GM19397 (cell line): ENCODE results near the gene OR10AD1.
"Not testable (repeated sequence)": the region's sequence is repeated elsewhere in the genome, so short reads cannot be mapped to it uniquely, and the experiment has no call there.

Experiments
- ATAC-seq: cut with Tn5 transposase; IDR thresholded peaks from one replicate; pipeline ENCODE4 v1.9.1; 2021; ENCODE audit warnings: mild to moderate bottlenecking, moderate library complexity; ENCODE audit not compliant: unreplicated experiment

The OR10AD1 gene, protein sequence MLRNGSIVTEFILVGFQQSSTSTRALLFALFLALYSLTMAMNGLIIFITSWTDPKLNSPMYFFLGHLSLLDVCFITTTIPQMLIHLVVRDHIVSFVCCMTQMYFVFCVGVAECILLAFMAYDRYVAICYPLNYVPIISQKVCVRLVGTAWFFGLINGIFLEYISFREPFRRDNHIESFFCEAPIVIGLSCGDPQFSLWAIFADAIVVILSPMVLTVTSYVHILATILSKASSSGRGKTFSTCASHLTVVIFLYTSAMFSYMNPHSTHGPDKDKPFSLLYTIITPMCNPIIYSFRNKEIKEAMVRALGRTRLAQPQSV

DNA sequence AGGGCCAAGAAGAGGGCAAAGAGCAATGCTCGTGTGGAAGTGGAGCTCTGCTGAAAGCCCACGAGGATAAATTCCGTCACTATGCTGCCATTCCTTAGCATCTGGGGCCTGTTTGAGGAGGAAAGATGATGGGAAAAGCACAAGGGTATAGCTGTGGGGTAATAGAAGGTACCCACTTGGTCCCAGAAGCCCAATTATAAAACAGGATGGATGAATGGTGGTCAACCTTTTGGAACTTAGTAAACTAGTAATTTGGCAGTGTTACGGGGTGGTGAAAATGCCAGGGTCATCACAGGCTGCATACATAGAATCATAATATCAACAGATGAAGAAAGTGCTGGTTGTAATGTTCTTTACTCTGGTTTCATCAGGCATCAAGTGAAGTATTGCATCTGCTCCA is at the start of gene OR10AD1:
OR10AD1 (minus strand) TSS at position 101 of the 400 bp plus-strand sequence; CDS start at position 101, 0 bp downstream.
- ATAC-seq = no peak

DNA sequence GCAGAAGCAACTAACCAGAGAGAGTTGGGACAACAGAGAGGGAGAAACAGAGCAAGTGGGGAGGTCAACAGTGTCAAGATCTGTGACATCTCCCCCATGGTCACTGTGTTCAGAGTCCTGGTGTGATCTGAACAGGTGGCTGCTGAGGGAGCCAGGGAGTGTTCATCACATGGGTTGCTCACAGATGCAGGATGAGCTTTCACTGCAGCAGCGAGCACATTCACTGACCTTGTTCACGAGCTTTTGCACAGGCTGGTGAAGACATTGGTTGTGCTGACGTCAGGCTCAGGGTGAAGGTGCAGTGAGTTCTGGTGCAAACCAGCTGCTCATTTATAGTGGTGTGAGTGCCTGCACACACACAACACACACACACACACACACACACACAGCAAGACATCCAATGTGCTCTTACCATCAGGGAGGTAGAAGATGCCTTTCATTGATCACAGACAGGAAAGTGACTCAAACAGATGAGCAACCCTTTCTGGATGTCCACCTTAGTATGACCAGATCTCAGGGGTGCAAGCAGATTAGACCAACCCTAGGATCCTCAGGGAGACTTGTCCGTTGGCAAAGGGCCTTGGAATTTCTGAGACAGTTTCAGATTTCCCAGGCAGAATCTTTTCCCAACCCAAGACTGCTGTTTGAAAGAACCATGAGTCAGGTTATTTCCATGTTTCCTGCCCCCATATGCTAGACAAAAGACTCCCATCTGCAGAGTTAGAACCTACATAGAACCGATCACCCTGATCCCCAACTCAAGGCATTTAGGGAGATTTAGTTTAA is 44.3 kb upstream of the OR10AD1 start:
- ATAC-seq = no peak

DNA sequence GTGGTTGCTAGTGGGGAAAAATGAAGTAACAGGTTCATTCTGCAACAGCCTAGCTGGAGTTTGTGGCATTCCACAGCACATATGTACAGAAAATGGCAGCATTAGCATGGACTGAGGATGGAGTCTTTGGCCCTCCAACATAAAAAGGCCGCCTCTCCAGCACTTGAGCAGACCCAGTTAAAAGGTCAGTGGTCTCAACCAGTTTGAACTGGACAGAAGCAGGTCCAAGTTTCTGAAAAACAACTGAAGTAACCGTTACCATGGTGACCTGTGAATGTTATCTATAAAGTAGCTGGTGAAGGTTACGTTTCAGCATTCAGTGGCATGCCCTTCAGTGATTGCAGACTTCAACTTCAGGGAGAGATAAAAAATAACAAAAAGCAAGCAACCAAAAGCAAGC is 34.1 kb upstream of the OR10AD1 start:
- ATAC-seq = no peak

DNA sequence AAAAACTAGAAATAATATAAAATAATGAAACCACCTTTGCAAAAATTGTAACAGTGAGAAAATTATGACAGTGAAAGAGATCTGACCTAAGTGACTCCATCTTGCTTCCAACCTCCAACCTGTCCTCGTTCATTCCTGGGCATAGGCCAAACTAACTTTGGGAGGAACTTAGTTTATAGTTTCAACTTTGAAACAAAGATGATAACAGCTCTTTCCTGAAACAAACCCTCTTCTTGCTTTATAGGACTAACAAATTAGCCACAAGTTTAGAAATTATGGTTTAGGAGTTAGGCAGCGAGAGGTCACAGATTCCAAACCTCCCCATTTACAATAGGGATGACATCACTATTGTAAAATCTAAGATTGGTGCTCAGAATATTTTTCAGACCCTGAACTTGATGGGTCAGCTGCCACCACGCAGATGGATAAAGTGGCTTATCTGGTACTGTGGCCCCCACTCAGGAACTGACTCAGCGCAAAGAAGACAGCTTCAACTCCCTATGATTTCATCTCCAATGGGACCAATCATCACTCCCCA is 32.8 kb upstream of the OR10AD1 start:
- ATAC-seq = no peak

DNA sequence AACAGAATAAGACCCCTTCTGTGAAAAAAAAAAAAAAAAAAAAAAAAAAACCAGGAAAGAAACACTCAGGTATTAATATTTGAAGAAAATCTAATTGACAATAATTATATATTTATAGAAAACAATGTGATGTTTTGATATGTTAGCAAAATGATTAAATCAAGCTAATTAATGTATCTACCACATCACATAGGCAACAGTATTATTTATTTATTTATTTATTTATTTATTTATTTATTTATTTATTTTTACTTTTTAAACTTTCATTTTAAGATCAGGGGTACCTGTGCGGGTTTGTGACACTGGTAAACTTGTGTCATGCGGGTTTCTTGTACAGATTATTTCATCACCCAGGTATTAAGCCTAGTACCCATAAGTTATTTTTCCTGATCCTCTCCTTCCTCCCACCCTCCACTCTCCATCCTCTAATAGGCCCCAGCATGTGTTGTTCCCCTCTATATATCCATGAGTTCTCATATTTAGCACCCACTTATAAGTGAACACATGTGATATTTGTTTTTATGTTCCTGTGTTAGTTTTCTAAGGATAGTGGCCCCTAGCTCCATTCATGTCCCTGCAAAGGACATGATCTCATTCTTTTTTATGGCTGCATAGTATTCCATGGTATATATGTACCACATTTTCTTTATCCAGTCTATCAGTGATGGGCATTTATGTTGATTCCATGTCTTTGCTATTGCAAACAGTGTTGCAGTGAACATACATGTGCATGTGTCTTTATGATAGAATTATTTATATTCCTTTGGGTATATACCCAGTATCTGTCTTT is 28.3 kb upstream of the OR10AD1 start:
- not testable (repeated sequence) for ATAC-seq

DNA sequence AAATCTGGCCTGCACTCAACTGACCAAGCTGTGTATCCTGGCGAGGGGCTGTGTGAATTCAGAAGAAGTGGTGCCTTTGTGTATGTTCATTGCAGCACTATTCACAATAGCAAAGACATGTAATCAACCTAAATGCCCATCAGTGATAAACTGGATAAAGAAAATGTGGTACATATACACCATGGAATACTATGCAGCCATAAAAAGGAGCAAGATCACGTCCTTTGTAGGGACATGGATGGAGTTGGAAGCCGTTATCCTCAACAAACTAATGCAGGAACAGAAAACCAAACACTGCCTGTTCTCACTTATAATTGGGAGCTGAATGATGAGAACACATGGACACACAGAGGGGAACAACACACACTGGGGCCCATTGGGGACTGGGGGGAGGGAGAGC is 21.4 kb upstream of the OR10AD1 start:
- not testable (repeated sequence) for ATAC-seq

DNA sequence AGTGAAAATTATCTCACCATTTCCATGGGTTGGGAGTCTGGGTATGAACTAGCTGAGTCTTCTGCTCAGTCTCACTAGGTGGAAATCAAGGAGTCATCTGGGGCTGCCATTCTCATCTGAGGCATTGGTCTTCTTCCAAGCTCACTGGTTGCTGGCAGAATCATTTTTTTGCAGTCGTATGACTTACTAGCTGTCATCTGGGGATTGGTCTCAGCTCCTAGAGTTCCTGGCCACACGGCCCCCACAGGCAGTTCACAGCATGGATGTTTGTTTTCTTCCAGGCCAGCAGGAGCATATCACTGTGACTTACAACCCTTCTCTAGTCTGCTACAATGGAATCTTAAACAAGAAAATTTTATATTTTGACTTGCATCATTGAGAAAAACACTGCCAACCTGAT is 18.6 kb upstream of the OR10AD1 start:
- no peak for ATAC-seq

DNA sequence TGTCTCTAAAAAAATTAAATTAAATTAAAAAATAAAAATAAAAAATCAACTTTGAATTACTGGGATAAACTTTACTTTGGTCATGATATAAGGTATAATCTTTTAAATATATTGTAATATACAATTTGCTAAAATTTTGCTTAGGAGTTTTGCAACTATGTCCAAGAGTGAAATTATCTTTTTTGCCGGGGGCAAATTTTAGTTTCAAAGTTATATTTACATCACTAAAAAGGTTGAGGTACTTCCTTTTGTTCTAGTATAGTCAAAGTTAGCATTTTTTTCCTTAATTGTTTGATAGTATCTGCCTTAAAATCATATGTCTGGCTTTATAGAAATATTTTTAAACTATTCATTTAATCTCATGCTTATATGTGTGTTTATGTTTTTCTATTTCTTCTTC is 17.6 kb upstream of the OR10AD1 start:
- no peak for ATAC-seq

DNA sequence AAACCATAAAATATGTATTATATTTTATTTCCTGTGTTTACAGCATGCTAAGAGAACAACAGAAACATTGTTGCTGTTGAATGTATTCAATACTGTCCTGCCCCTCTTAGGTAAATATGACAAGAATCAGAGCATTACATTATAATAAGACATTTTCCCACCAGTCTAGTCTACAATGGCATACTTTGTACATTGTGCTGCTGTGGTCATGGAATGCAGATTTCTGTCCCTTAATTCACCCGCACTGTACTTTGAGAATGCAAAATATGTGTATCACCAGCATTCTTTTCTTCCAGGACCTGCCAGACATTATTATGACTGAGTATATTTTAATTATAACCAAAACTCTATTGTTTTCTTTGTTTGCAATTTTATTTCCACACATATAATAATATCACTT is 16.5 kb upstream of the OR10AD1 start:
- ATAC-seq = no peak

DNA sequence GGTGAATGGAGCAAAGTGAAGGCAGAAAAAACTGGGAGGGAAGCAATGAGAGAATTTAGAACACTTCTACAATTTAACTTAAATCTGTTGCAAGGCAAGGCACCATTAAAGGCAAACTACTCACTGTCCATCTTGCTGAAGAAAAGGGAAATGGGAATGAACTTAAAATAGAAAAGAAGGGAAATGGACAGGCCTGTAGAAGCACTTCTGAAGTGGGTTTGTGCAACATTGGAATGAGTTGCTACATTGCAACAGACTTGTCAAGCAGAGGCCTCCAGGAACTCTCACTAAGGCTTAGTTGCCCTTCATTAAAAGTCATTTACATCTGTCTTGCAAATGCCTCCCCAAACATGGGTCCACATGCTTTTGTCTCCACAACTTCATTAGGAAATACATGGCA is 13.7 kb upstream of the OR10AD1 start:
- no peak for ATAC-seq

DNA sequence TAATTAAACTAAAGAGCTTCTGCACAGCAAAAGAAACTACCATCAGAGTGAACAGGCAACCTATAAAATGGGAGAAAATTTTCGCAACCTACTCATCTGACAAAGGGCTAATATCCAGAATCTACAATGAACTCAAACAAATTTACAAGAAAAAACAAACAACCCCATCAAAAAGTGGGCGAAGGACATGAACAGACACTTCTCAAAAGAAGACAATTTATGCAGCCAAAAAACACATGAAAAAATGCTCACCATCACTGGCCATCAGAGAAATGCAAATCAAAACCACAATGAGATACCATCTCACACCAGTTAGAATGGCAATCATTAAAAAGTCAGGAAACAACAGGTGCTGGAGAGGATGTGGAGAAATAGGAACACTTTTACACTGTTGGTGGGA is 6.4 kb upstream of the OR10AD1 start:
- not testable (repeated sequence) for ATAC-seq

DNA sequence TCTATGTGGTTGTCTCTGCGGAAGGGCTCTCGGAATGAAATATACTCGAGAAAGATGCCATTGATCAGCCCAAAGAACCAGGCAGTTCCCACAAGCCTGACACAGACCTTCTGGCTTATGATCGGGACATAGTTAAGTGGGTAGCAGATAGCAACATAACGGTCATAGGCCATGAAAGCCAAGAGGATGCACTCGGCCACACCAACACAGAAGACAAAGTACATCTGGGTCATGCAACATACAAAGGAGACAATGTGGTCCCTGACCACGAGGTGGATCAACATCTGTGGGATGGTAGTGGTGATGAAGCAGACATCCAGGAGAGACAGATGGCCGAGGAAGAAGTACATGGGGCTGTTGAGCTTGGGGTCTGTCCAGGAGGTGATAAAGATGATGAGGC is 326 bp downstream of the OR10AD1 start:
- ATAC-seq = no peak

DNA sequence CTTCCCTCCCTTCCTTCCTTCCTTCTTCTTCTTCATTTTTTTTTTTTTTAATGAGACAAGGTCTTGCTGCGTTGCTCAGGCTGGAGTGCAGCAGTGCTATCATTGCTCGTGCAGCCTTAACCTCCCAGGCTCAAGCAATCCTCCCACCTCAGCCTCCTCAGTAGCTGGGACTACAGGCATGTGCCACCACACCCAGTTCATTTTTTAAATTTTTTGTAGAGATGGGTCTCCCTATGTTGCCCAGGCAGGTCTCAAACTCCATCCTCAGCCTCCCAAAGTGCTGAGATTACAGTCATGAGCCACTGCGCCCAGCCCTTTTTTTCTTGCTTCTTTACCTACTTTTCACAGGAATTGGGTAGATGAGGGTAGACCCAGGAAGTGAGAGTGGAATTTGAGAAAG is 1.6 kb downstream of the OR10AD1 start:
- no peak for ATAC-seq

DNA sequence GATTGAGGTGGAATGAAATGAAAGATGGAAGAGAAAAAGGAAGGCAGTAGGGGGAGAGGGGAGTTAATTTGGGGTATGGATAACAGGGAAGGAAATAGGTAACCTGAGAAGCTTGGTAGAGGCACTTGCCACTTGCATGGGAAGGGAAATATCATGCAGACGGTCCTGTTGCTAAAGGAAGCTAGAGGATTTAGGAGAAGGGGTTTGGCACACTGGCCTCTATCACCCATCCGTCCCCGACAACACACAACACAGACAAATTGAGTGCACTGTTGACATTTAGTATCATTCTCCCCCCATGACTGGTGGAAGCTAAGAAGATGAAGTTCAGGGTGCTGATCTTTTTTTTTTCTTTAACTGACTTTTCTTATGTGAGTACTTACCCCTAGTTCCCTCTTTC is 2.0 kb downstream of the OR10AD1 start:
- ATAC-seq = no peak

DNA sequence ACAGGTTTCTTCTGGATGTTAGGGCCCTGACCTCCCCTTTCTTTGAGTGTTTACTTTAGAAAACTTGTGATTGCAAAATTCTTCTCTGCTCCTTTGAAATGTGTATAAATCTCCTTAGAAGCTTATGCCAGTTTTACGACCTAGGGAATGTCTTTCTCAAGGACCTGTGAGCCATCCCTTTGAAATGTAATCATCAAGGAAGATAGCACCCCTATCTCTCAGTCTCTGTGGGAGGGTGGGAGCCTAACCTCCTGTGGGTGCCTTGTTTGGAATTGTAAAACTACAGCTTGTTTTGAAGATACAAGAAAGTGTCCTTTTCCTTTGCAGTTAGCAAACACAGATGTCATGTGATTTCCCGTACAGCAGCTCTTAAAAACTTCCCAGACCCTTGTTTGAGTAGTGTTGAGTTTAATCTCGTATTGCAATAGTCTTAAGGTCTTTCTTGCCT is 3.3 kb downstream of the OR10AD1 start:
- ATAC-seq = no peak

DNA sequence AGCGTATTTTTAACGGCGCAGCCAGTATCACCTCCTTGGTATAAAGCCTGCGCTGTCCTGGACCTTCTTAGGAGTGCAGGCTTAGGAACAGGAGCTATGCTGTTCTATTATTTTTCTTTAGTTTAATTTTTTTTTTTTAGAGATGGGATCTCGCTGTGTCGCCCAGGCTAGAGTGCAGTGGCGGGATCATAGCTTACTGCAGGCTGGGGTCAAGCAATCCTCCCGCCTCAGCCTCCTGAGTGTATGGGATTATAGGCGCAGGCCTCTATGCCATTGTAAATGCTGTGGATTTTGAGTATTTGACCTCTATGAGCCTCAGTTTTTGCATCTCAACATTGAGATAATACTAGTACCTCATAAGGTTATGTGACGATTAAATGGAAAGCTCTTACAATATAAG is 4.1 kb downstream of the OR10AD1 start:
- no peak for ATAC-seq

DNA sequence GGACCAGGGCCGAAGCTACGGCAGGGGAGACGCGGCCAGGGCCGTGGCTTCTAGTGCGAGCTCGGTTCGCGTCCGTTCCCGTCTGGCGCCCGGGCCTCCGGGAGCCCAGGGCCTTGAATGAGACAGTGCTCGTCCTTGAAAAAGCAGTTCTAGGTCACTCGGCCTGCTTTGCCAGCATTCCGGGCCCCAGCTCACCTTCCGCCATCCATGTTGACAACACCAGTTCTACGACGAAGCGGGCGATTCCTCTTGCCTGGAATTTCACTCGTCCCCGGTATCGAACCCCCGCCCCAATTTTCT is 4.5 kb downstream of the OR10AD1 start:
- ATAC-seq = peak; percentile 12

DNA sequence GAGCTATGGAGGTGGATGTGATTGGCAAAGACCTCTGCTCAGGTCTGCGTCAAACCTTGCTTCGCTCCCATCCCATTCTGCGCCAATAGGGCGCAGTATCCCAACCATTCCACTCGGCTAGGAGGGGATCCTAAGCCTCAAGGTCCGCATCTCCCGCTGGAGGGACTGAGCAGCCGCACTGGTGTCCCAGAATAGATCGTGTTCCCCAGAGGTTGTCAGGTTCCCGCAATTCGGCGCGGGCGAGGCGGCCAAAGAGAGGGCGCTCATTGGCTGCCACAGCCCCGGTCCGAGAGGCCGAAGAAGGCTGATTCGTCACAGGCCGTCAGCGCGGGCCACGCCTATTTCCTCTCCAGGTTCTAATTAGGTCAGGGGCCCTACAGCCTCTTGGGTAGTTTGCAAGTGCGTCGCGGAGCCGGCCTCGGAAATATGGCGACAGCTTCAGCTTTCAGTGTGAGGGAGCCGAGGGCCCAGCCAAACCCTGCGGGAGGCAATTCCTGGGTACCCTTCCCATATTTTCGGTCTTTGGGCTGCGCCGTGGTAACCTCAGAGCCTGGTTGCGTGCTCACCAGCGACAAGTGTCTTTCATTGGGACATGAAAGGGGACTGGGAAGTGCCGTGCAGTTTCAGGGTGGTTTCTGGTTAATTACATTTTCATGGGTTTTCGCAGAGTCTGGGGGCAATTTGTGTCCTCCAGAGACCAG is 5.0 kb downstream of the OR10AD1 start:
- ATAC-seq = peak; percentile 99

DNA sequence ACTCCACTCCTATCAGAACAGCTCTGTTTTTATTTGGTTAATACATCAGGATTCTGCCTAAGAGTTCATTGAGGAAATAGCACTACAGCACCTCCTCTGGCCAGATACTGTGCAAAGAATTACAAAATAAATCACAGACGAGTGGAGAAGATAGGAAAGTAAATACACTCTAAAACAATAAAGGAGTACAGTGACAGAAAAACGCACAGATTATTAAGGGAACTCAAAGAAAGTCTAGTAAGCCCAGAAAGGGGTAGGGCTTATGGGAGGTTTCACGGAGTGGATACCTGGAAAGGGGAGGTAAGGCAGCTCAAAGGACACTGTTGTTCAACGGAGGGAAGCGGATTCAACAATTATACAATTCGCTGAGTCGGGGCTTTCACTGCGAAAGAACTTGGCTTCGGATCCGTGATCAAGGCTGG is 5.5 kb downstream of the OR10AD1 start:
- ATAC-seq = peak; percentile 12

DNA sequence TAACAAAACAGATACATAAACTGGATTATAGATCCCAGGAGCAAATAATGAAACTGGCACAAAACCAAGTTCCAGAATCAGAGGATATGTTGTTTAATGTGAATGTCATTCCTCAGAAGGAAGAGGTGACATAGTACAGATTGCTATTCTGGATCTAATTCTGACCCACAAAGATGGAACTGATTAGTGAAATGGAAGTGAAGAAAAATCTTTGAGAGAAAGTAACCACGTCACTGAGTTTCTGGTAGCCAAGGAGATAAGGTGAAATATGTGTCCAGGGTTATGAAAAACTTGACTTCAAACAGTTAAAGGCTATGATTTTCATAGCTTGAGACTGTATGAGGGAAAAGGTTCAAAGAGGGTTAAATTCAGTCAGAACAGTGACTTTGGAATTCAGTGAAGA is 8.3 kb downstream of the OR10AD1 start:
- ATAC-seq = no peak

DNA sequence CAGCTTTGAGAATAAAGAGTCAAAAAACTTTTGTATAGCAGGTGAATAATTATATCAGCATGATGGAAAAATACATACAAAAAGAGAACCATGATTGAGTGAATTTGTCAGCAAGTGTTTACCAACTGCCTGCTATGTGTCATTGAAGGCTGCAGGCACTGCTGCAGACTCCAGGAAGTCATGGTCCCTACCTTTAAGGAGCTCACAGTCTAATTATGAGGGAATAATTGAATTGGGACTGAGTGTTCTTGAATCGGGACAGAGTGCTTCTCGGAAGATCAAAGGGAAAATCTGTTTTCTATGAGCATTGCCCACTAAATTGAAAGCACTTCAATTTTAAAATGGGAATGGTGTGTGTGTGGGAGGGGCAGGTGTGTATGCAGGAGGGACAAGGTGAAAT is 9.5 kb downstream of the OR10AD1 start:
- ATAC-seq = no peak
